GM23248 (cell line): ENCODE data around the gene SYNGR1. TPM values are rescaled to one million over a fixed set of nuclear protein-coding genes. Genes with fewer than 3 reads are reported as not detected.
"Not testable (repeated sequence)": the region's sequence is repeated elsewhere in the genome, so short reads cannot be mapped to it uniquely, and the experiment has no call there.

ENCODE experiments used
- DNase-seq: peaks from one replicate; pipeline ENCODE4 v3.0.0-alpha.2; 2015
- H2AFZ ChIP-seq: fragments of 200-600 bp; sonication (generic); 2 replicates; pipeline ENCODE4 v1.6.1; 2016; ENCODE audit warnings: antibody characterized with exemption
- H3F3A ChIP-seq: fragments of 200-600 bp; sonication (generic); 2 replicates; pipeline ENCODE4 v1.6.1; 2016; ENCODE audit warnings: mild to moderate bottlenecking, antibody characterized with exemption, mixed run types; ENCODE audit not compliant: insufficient read depth
- H3K27ac ChIP-seq: fragments of 200-600 bp; sonication (generic); 2 replicates; pipeline ENCODE4 v1.5.1; 2016; ENCODE audit warnings: mild to moderate bottlenecking
- H3K27me3 ChIP-seq: fragments of 200-600 bp; sonication (generic); replicated peaks from 2 replicates; pipeline ENCODE4 v1.6.1; 2016; ENCODE audit warnings: mild to moderate bottlenecking; ENCODE audit not compliant: insufficient read depth
- H3K36me3 ChIP-seq: fragments of 200-600 bp; sonication (generic); 2 replicates; pipeline ENCODE4 v1.6.1; 2016; ENCODE audit warnings: low read depth, mild to moderate bottlenecking
- H3K4me1 ChIP-seq: fragments of 200-600 bp; sonication (generic); 2 replicates; pipeline ENCODE4 v1.6.1; 2016; ENCODE audit warnings: mild to moderate bottlenecking; ENCODE audit not compliant: insufficient read depth
- H3K4me2 ChIP-seq: fragments of 200-600 bp; sonication (generic); one replicate; pipeline ENCODE4 v1.6.1; 2016; ENCODE audit warnings: mild to moderate bottlenecking; ENCODE audit not compliant: unreplicated experiment
- H3K4me3 ChIP-seq: fragments of 200-600 bp; sonication (generic); 2 replicates; pipeline ENCODE4 v1.5.1; 2016; ENCODE audit warnings: mild to moderate bottlenecking
- H3K79me2 ChIP-seq: fragments of 200-600 bp; sonication (generic); 2 replicates; pipeline ENCODE4 v1.6.1; 2016; ENCODE audit warnings: mild to moderate bottlenecking; ENCODE audit not compliant: insufficient read depth
- H3K9ac ChIP-seq: fragments of 200-600 bp; sonication (generic); 2 replicates; pipeline ENCODE4 v1.6.1; 2016; ENCODE audit warnings: mild to moderate bottlenecking
- H3K9me2 ChIP-seq: fragments of 200-600 bp; sonication (generic); 2 replicates; pipeline ENCODE4 v1.6.1; 2016; ENCODE audit warnings: mixed run types, mild to moderate bottlenecking, moderate library complexity; ENCODE audit not compliant: insufficient read depth
- H3K9me3 ChIP-seq: fragments of 200-600 bp; sonication (generic); one replicate; pipeline ENCODE4 v1.6.1; 2017; ENCODE audit warnings: low read depth
- H4K20me1 ChIP-seq: fragments of 200-600 bp; sonication (generic); 2 replicates; pipeline ENCODE4 v1.6.0; 2016; ENCODE audit not compliant: insufficient read depth
- EZH2 ChIP-seq: fragments of 200-600 bp; sonication (generic); IDR thresholded peaks from 2 replicates; pipeline ENCODE4 v1.6.1; 2018; ENCODE audit warnings: antibody characterized with exemption, mild to moderate bottlenecking; ENCODE audit not compliant: insufficient read depth, poor library complexity, severe bottlenecking
- EZH2phosphoT487 ChIP-seq: fragments of 200-600 bp; sonication (generic); IDR thresholded peaks from 2 replicates; pipeline ENCODE4 v1.6.1; 2018; ENCODE audit warnings: antibody characterized with exemption, moderate library complexity, mild to moderate bottlenecking, low read depth; ENCODE audit not compliant: insufficient read depth
- WGBS, 2 experiments: methylation state at CpG; one replicate each; pipeline ENCODE4 v1.1.6; 2015 to 2017; ENCODE audit warnings: low lambda C conversion rate in 2 of 2, low coverage in 1 of 2; ENCODE audit errors: missing lambda C conversion rate in 2 of 2; 5-methylcytosine and 5-hydroxymethylcytosine counted together
- in situ Hi-C: fragments of 300-500 bp; cut with MboI; formaldehyde crosslinking; loops from 2 replicates; pipeline ENCODE4 v1.15.0; 2020
- polyA plus RNA-seq: library from polyadenylated mRNA; unstranded; fragments of >200 nt; fragmentation: Nextera tagmentation; extraction: Ambion mirVana; gene quantifications from 2 replicates; pipeline ENCODE4 v1.2.1, GENCODE V29; 2016
- total RNA-seq: library from RNA; depleted of rRNA; stranded (reverse); fragments of >200 nt; shearing (Covaris generic); gene quantifications from 2 replicates; pipeline ENCODE4 v1.2.3, GENCODE V29; 2014

The SYNGR1 gene
- total and polyA plus RNA-seq, 2 experiments from 2014 or later, result 6.1 to 23.2 TPM

DNA sequence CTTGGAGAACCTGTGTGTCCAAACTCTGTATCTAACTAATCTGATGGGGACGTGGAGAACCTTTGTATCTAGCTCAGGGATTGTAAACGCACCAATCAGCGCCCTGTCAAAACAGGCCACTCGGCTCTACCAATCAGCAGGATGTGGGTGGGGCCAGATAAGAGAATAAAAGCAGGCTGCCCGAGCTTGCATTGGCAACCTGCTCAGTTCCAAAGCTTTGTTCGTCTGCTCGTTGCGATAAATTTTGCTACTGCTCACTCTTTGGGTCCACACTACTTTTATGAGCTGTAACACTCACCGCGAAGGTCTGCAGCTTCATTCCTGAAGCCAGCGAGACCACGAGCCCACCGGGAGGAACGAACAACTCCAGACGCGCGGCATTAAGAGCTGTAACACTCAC, 8.4 kb downstream of the SYNGR1 start:
- in situ Hi-C loops, H3K79me2 ChIP-seq, DNase-seq, H4K20me1 ChIP-seq, H3K4me3 ChIP-seq, H3K4me1 ChIP-seq, H3F3A ChIP-seq, H3K27me3 ChIP-seq, H3K36me3 ChIP-seq, H3K27ac ChIP-seq, H3K9me2 ChIP-seq, H3K9ac ChIP-seq, H3K4me2 ChIP-seq, H3K9me3 ChIP-seq, H2AFZ ChIP-seq: not testable (repeated sequence)
- WGBS, 2 experiments, result 76 to 80% methylated on average over 15 to 17 of the region's 17 CpGs

DNA sequence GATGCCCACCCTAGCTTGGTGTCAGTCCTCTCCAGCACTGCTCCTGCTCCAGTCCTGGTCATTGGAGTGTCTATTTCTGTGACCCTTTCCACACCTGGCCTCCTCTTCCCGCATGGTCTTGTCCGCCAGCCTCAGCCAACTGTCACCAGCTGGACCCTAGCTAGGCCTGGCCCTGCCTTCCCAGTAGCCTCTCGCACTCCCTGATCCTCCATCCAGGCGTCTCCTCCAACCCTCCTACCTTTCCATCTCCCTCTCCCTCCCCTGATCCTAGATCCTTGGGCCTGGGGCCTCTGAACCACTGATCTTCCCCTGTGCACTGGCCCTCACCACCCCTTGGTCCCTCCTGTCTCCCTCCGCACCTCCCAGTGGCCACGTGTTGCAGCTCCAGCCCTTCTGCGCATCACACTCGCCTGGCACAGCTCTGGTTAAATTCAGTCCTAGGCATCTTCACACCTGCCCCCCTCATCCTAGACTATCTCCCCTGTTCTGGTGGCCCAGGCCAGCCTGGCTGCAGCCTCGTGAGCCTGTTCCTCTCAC, 9.9 kb downstream of the SYNGR1 start:
- no peaks in the 10 kb centered on the region for H3K27me3 ChIP-seq
- in situ Hi-C loops, result no loop called here
- H3K4me2 ChIP-seq, result no peak overlapping the region
- H3K36me3 ChIP-seq, result no peaks in the 10 kb centered on the region
- H4K20me1 ChIP-seq, result no peaks in the 10 kb centered on the region
- H3K27ac ChIP-seq, result no peak overlapping the region
- no peak overlapping the region for H3K4me3 ChIP-seq
- no peak for TF ChIP-seq EZH2
- no peak for TF ChIP-seq EZH2phosphoT487
- no peaks in the 10 kb centered on the region for H3K9me2 ChIP-seq
- H2AFZ ChIP-seq, result no peak overlapping the region
- no peaks in the 10 kb centered on the region for H3K79me2 ChIP-seq
- WGBS, 2 experiments, result 91 to 94% methylated on average over 9 of the region's 9 CpGs
- H3K4me1 ChIP-seq, result no peaks in the 10 kb centered on the region
- DNase-seq, result no peak
- H3F3A ChIP-seq, result no peaks in the 10 kb centered on the region
- no peak overlapping the region for H3K9ac ChIP-seq
- no peaks in the 10 kb centered on the region for H3K9me3 ChIP-seq

DNA sequence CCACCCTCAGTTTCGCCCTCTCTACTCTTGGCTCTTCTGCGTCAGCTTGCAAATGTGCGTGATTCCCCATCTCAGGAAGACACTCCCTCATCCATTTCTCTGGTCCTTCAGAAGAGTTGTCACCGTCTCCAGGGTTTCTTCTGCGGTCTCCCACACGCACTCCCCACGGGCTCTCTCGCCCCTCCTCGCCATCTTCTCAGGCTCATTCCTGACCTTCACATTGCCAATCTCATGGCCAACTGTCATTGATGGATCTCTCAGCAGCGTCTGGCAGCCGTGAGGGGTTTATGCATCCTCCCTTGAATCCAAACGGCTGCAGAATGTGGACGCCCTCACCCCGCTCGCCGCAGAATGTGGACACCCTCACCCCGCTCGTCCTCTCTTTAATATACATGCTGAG, 10.5 kb downstream of the SYNGR1 start:
- H3K9me2 ChIP-seq, result no peaks in the 10 kb centered on the region
- no peaks in the 10 kb centered on the region for H3K9me3 ChIP-seq
- no peak overlapping the region for H3K4me3 ChIP-seq
- no peaks in the 10 kb centered on the region for H3F3A ChIP-seq
- in situ Hi-C loops, result no loop called here
- 81 to 90% methylated on average over 17 to 18 of the region's 18 CpGs for WGBS, 2 experiments
- no peak overlapping the region for H2AFZ ChIP-seq
- no peak overlapping the region for H3K4me2 ChIP-seq
- H3K9ac ChIP-seq, result no peak overlapping the region
- H3K27ac ChIP-seq, result no peak overlapping the region
- no peaks in the 10 kb centered on the region for H3K79me2 ChIP-seq
- no peaks in the 10 kb centered on the region for H3K4me1 ChIP-seq
- H3K27me3 ChIP-seq, result no peaks in the 10 kb centered on the region
- DNase-seq, result no peak
- no peaks in the 10 kb centered on the region for H4K20me1 ChIP-seq
- TF ChIP-seq EZH2 (no peak), EZH2phosphoT487 (no peak)
- H3K36me3 ChIP-seq, result no peaks in the 10 kb centered on the region

DNA sequence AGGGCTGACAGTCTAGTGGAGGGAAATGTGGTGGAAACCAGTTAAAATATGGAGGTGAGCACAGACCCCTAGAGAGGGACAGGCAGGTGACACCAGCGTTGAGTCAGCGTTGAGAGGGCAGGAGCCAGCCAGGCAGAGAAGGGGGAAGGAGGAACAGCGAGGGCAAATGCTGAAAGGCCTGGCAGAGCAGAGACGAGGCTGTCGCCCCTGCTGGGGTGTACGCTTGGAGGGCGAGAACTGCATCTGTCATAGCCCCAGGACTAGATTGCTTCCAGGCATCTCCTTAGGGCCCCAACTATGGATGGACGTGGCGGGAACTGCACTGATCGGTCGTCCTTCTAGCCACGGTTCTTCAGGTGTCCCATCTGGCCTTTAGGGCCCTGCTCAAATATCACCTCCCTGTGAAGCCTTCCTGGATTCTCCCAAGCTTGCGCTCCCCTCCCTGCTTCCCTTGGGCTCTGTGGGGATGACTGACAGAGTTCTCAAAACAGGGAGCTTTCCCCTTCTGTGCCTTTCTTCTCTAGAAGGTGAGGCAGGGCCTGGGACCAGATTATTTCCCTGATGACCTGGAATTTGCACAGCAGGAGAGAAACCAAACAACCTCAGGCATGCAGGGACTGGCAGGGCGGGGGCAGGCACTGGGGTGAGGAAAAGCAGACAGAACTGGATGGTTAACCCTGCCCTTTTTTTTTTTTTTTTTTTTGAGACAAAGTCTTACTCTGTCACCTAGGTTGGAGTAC, 11.1 kb downstream of the SYNGR1 start:
- Histone ChIP-seq H3K4me2 (no peak overlapping the region), H3F3A (no peaks in the 10 kb centered on the region), H3K27me3 (no peaks in the 10 kb centered on the region), H3K27ac (no peak overlapping the region), H3K4me1 (no peaks in the 10 kb centered on the region), H3K4me3 (no peak overlapping the region), H2AFZ (no peak overlapping the region), H3K9me2 (no peaks in the 10 kb centered on the region), H3K9me3 (no peaks in the 10 kb centered on the region), H3K79me2 (no peaks in the 10 kb centered on the region), H4K20me1 (no peaks in the 10 kb centered on the region), H3K36me3 (no peaks in the 10 kb centered on the region), H3K9ac (no peak overlapping the region)
- TF ChIP-seq EZH2phosphoT487 (no peak), EZH2 (no peak)
- DNase-seq, result no peak
- WGBS, 2 experiments, result 73 to 75% methylated on average over 13 to 14 of the region's 14 CpGs
- in situ Hi-C loops, result no loop called here

DNA sequence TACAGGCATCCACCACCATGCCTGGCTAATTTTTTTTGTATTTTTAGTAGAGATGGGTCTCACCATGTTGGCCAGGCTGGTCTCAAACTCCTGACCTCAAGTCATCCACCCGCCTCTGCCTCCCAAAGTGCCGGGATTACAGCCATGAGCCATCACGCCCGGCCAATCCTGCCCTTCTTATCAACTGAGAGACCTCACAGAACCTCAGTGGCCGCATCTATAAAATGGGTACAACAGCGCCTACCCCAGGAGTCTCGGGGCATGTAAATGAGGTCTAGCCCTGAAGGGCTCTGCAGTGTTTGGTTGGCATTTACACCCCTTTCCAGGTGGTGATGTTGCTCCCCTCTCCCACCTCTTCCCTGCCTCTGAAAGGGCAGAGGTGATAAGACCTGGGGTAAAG, 11.7 kb downstream of the SYNGR1 start:
- Histone ChIP-seq H2AFZ (no peak overlapping the region), H3K27ac (no peak overlapping the region), H3K4me3 (no peak overlapping the region), H3K4me1 (no peaks in the 10 kb centered on the region), H3K36me3 (no peaks in the 10 kb centered on the region), H3K9me2 (no peaks in the 10 kb centered on the region), H3K4me2 (no peak overlapping the region), H3K27me3 (no peaks in the 10 kb centered on the region), H3K9ac (no peak overlapping the region), H4K20me1 (no peaks in the 10 kb centered on the region), H3F3A (no peaks in the 10 kb centered on the region), H3K79me2 (no peaks in the 10 kb centered on the region), H3K9me3 (no peaks in the 10 kb centered on the region)
- 92 to 96% methylated on average over 7 of the region's 7 CpGs for whole genome bisulfite sequencing, 2 experiments
- in situ Hi-C loops, result no loop called here
- no peak for TF ChIP-seq EZH2phosphoT487
- TF ChIP-seq EZH2, result no peak
- no peak for DNase-seq
